GM19240 (cell line): Measurements from ENCODE around the gene TEX14.

Experiments used
- DNase-seq: peaks from one replicate; pipeline ENCODE4 v3.0.0; 2011; ENCODE audit warnings: low spot score; ENCODE audit not compliant: insufficient read length

Gene TEX14

GRCh38 chr17:58648236-58648635, 43.6 kb downstream of the TEX14 start:
- DNase-seq = no peak

GRCh38 chr17:58643147-58643546, 48.7 kb downstream of the TEX14 start:
- no peak for DNase-seq

GRCh38 chr17:58641887-58642311, 49.9 kb downstream of the TEX14 start:
- no peak for DNase-seq

DNA sequence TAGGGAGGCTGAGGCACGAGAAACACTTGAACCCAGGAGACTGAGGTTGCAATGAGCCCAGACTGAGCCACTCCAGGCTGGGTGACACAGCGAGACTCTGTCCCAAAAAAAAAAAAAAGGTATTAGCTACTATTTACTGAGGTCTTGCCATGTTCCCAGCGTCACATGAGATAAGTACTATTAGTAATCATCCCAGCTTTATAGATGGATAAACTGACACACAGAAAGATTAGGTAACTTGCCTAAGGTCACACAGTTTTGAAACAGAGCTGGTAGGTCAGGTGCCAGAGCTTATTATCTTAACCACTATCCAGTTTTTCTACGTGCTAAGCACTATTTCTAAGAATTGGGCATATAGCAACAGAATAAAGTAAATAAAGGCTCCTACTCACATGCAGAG, 51.6 kb downstream of the TEX14 start:
- DNase-seq = no peak

DNA sequence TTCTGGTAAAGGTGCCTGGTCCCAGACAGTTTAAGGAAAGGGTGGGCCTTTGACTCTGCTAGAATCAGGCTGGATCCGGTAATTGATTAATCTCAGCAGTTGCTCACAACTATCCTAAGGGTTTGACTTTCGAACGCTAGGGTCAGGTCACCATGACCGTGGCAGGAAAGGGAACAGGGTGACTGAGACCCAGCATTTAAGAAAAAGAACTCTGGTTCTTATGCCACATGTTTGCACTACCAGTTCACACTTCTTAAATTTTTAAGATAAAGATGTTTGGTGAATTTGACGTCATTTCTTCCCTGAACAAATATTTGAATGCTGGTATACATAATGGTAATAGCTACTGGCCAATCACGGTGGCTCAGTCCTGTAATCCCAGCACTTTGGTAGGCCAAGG, 52.2 kb downstream of the TEX14 start:
- no peak for DNase-seq

GRCh38 chr17:58637011-58637570, 54.8 kb downstream of the TEX14 start:
- no peak for DNase-seq

- DNase-seq = no peak
Observed at GRCh38 chr17:58632324-58633314, 59.2 kb downstream of the TEX14 start.

- DNase-seq = peak; percentile 52
Observed at GRCh38 chr17:58631523-58632323, 60.1 kb downstream of the TEX14 start.

DNA sequence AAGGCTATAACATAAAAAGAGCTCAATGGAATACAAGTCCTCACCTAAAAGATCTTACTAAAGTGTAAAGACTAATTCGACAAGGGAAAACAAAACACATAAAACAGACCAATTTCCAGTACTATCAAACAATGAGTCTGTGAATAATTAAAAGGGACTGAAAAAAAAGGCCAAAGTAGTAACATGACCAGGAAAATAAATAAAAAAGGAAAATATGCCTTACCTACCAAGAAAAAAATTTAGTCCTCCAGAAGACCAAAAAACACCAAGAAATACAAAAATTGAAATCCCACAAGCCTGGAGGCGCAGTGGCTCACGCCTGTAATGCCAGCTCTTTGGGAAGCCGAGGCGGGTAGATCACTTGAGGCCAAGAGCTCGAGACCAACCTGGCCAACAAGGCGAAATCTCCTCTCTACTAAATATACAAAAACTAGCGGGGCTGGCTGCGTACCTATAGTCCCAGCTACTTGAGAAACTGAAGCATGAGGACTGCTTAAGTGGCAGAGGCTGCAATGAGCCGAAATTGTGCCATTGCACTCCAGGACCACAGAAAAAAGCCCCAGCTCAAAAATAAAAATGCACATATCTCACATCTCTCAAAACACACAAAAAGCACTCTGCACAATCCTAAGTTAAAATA, 60.8 kb downstream of the TEX14 start:
- DNase-seq = no peak

DNA sequence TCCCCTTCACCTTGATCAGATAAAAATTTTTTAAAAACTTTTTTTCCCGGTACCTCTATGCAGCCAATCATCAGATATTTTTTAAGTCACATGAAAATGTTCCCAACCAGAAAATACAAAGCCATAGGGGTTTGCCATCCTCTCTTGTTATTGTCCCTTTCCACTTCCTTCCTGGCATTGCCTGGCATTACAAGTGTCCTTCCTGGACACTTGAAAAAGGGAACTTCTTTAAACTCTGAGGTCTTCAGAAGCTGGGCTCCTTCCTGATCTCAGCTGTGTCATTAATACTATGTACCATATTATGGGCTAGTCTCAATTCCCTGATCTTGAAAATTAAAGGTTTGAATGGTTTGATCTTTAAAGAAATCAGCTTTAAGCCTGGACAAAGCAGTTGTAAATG, 64.9 kb downstream of the TEX14 start:
- DNase-seq = no peak

GRCh38 chr17:58624751-58625150, 67.1 kb downstream of the TEX14 start:
- no peak for DNase-seq

GRCh38 chr17:58621174-58621573, 70.7 kb downstream of the TEX14 start:
- DNase-seq = no peak

DNA sequence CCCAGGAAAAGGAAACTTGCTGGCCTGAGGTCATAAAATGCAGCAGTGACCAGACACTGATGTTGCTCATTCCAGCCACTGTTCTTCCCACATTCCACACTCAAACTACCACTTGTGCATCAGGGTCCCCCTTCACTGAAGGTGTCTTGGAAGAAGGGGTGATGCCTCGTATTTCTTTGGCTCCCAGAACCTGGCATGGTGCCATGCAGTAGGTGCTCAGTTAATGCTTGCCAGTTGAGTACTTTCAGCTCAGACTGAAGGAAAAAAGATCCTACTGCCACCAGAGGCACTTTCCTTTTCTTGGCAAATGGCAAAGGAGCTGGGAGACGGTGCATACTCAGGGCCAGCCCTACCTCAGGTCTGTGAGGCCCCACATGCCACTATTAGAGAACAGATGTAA, 73.5 kb downstream of the TEX14 start:
- DNase-seq = no peak

DNA sequence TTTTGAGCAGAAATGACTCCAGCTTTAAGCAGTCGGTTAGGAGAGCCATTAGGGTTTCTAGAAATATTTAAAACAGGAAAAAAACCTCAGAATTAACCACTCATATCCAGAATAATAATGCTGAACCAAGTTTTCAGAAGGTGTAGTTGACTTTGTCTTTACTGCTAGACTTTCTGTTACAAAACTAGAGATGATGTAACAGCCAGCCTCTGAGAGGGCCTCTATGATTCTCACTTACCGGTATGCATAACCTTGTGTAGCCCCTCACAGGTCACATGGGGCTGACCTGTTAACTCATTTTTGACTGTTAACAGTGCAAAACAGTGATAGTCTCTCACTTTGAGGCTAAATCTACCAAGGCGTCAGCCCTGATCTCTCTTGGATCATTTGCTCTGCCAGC, 74.3 kb downstream of the TEX14 start:
- no peak for DNase-seq

- peak; percentile 51 for DNase-seq
Observed at GRCh38 chr17:58615768-58616659, 75.8 kb downstream of the TEX14 start.

- DNase-seq = no peak
Observed at GRCh38 chr17:58614859-58615459, 76.9 kb downstream of the TEX14 start.

- no peak for DNase-seq
Observed at GRCh38 chr17:58611331-58611730, 80.5 kb downstream of the TEX14 start.

GRCh38 chr17:58606934-58607333, 84.9 kb downstream of the TEX14 start:
- DNase-seq = no peak

DNA sequence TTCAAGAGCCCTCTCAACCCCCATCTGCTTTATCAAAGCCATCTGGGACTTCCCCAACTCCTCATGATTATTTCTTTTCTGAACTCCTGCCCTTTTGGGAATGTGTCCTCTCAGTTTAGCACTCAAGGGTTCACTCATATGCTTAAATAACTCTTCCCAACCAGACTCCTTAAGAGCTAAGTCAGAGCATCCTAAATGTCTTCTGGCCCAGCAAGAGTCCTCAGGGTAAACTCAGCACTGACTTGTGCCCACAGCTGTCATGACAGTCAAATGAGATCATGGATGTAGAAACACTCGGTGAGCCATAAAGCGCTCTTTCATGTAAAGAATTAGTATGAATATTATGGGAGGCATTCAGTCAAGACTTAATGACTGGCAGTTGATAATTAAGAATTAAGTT, 85.9 kb downstream of the TEX14 start:
- DNase-seq = no peak

DNA sequence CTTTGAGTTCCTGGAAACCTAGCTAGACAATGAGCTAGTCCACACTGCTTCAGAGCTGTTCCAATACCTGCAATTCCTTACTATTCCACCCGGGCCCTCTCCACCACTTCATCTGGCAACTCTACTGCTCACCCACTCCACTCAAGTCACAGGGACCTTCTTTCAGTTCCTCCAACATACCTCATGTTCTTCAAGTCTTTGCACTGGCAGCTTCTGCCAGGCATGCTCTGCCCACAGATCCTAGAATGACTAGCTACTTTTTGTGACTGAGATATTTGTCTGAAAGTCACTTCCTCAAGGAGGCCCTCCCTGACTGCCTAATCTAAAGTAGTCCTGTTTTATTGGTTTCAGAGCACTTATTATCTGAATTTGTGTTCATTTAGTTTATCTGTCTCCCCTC, 86.4 kb downstream of the TEX14 start:
- DNase-seq = no peak
